Hepatocyte (in vitro differentiated cells): ENCODE results near the gene GOLGA6L9.
"Not testable (repeated sequence)": the region's sequence is repeated elsewhere in the genome, so short reads cannot be mapped to it uniquely, and the experiment has no call there.

Source experiments
- CTCF ChIP-seq: fragments of 200-600 bp; sonication (generic); IDR thresholded peaks from 2 replicates; pipeline ENCODE4 v1.5.1; 2016; ENCODE audit warnings: antibody characterized with exemption, mild to moderate bottlenecking; ENCODE audit not compliant: poor library complexity
- EZH2 ChIP-seq: fragments of 200-600 bp; sonication (generic); IDR thresholded peaks from 2 replicates; pipeline ENCODE4 v1.6.1; 2016; ENCODE audit warnings: antibody characterized with exemption, mild to moderate bottlenecking, borderline replicate concordance

DNA sequence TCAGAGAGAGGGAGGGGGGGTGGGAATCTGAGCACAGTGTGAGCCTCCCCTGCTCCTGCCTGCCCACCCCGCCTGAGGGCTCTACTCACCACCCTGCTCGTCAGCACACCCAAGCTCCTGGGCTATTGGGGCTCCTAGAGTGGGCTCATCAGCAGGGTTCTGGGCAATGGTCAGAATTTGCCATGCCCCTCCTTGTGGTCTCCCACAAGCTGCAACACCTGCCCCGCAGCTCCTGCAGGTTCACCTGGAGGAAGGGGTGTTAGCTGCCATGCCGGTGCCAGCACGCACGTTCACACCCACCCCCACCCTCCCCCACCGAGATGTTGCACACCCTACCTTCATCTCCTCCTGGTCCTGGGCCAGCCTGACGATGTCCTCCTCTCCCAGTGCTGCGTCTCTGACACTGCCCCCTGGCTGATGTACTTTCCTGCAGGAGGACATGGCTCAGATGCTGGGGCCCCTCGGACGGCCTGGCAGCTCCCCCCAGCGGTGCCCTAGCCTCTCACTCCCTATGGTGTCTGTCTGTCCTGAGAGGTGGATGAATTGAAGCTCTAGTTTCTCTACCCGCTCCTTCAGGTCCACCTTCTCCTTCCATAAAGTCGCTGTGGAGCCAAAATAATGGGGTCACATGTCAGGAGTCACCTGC is 47.2 kb downstream of the GOLGA6L9 start:
- not testable (repeated sequence) for TF ChIP-seq EZH2, CTCF
